ENCODE measurements around the gene GJA5.

GJA5 gene

DNA sequence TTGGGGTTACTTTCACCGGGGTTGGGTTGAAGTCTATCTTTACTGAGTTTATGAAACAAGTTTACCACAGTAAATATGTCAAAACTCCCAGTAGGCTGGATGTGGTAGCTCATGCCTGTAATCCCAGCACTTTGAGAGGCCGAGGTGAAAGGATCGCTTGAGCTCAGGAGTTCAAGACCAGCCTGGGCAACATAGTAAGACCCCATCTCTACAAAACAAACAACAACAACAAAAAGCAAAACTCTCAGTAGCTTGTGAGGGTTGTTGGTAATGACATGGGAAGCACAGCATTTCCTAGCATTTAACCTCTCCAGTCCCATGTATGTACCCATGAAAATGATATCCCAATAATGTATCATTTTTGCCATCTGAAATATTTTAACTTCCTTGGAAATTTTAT, 34.7 kb downstream of the GJA5 start:
- no peaks in the 10 kb centered on the region; the same call in 1 of the 2 replicates for H3F3A ChIP-seq (ENCODE audit: low read depth)
- no peaks in the 10 kb centered on the region for H3K36me3 ChIP-seq (ENCODE audit: insufficient read depth, low read length)
- TF ChIP-seq CTCF (conservative IDR thresholded peaks at IDR 0.05; ENCODE audit: low read length) (no peak), EZH2phosphoT487 (IDR thresholded peaks at IDR 0.05; ENCODE audit: borderline replicate concordance) (no peak)
- no peaks in the 10 kb centered on the region for H3K79me2 ChIP-seq (ENCODE audit: insufficient read depth, low read length)
- peak overlapping the region; percentile 70 for H2AFZ ChIP-seq (ENCODE audit: low read length)
- H4K20me1 ChIP-seq (ENCODE audit: insufficient read depth, low read length, poor library complexity, severe bottlenecking), result no peaks in the 10 kb centered on the region
- no peaks in the 10 kb centered on the region for H3K9me3 ChIP-seq (ENCODE audit: insufficient read depth, low read depth, low read length)
- no peaks in the 10 kb centered on the region for H3K9me2 ChIP-seq (replicated peaks; ENCODE audit: low read depth, low read length)
- H3K27me3 ChIP-seq (ENCODE audit: insufficient read depth, low read length, poor library complexity, severe bottlenecking), result no peaks in the 10 kb centered on the region
- peaks cover 16% of the 10 kb centered on the region for H3K4me1 ChIP-seq (ENCODE audit: insufficient read depth, low read length, poor library complexity, severe bottlenecking)
- no peak overlapping the region for H3K4me3 ChIP-seq (ENCODE audit: low read length, poor library complexity, severe bottlenecking)
- H3K4me2 ChIP-seq (ENCODE audit: low read depth, low read length, poor library complexity, severe bottlenecking), result no peak overlapping the region
- no peak overlapping the region for H3K9ac ChIP-seq (ENCODE audit: low read depth, low read length, poor library complexity, severe bottlenecking)

- H3K4me2 ChIP-seq (ENCODE audit: low read depth, low read length, poor library complexity, severe bottlenecking), result no peak overlapping the region
- H3F3A ChIP-seq (ENCODE audit: low read depth), result no peaks in the 10 kb centered on the region; the same call in 1 of the 2 replicates
- no peaks in the 10 kb centered on the region for H4K20me1 ChIP-seq (ENCODE audit: insufficient read depth, low read length, poor library complexity, severe bottlenecking)
- H3K4me3 ChIP-seq (ENCODE audit: low read length, poor library complexity, severe bottlenecking), result no peak overlapping the region
- no peaks in the 10 kb centered on the region for H3K9me3 ChIP-seq (ENCODE audit: insufficient read depth, low read depth, low read length)
- no peaks in the 10 kb centered on the region for H3K36me3 ChIP-seq (ENCODE audit: insufficient read depth, low read length)
- no peaks in the 10 kb centered on the region for H3K79me2 ChIP-seq (ENCODE audit: insufficient read depth, low read length)
- TF ChIP-seq EZH2phosphoT487 (IDR thresholded peaks at IDR 0.05; ENCODE audit: borderline replicate concordance), result no peak
- TF ChIP-seq CTCF (conservative IDR thresholded peaks at IDR 0.05; ENCODE audit: low read length), result peak; percentile 77
- no peaks in the 10 kb centered on the region for H3K9me2 ChIP-seq (replicated peaks; ENCODE audit: low read depth, low read length)
- no peaks in the 10 kb centered on the region for H3K27me3 ChIP-seq (ENCODE audit: insufficient read depth, low read length, poor library complexity, severe bottlenecking)
- peaks cover 10% of the 10 kb centered on the region for H3K4me1 ChIP-seq (ENCODE audit: insufficient read depth, low read length, poor library complexity, severe bottlenecking)
- H3K9ac ChIP-seq (ENCODE audit: low read depth, low read length, poor library complexity, severe bottlenecking), result no peak overlapping the region
- H2AFZ ChIP-seq (ENCODE audit: low read length), result no peak overlapping the region
Measured at GRCh38 chr1:147723691-147724323, 36.6 kb downstream of the GJA5 start.

DNA sequence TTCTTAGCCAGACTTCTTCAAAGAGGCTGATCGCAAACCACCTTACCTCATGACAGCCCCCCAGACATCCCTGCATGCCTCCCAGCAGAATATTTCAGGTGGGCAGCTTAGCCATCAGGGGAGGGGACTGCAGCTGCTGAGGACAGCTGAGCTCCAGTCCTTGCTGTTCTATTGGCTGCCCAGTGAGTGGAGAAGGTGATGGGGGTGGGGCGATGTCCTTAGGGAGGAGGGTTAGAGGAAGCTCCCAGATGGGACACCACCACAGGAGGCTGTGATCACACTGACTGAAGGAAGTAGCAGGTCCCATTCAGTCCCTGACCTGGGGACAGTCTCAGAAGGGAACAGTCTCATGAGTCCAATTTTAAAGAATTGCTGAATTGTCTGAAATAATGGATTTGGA, 38.3 kb downstream of the GJA5 start:
- H3K4me2 ChIP-seq (ENCODE audit: low read depth, low read length, poor library complexity, severe bottlenecking), result no peak overlapping the region
- H3F3A ChIP-seq (ENCODE audit: low read depth), result no peaks in the 10 kb centered on the region; the same call in 1 of the 2 replicates

More for the DNA sequence above, 38.3 kb downstream of the GJA5 start:
- H3K9ac ChIP-seq (ENCODE audit: low read depth, low read length, poor library complexity, severe bottlenecking), result no peak overlapping the region
- no peak for TF ChIP-seq EZH2phosphoT487 (IDR thresholded peaks at IDR 0.05; ENCODE audit: borderline replicate concordance)
- TF ChIP-seq CTCF (conservative IDR thresholded peaks at IDR 0.05; ENCODE audit: low read length), result no peak
- H3K9me3 ChIP-seq (ENCODE audit: insufficient read depth, low read depth, low read length), result no peaks in the 10 kb centered on the region
- H3K79me2 ChIP-seq (ENCODE audit: insufficient read depth, low read length), result no peaks in the 10 kb centered on the region
- no peaks in the 10 kb centered on the region for H3K9me2 ChIP-seq (replicated peaks; ENCODE audit: low read depth, low read length)
- no peaks in the 10 kb centered on the region for H4K20me1 ChIP-seq (ENCODE audit: insufficient read depth, low read length, poor library complexity, severe bottlenecking)
- H3K4me3 ChIP-seq (ENCODE audit: low read length, poor library complexity, severe bottlenecking), result no peak overlapping the region
- H3K36me3 ChIP-seq (ENCODE audit: insufficient read depth, low read length), result no peaks in the 10 kb centered on the region
- peaks cover 15% of the 10 kb centered on the region for H3K4me1 ChIP-seq (ENCODE audit: insufficient read depth, low read length, poor library complexity, severe bottlenecking)
- H2AFZ ChIP-seq (ENCODE audit: low read length), result no peak overlapping the region
- H3K27me3 ChIP-seq (ENCODE audit: insufficient read depth, low read length, poor library complexity, severe bottlenecking), result no peaks in the 10 kb centered on the region

All from Loucy (cell line).